Measurements from ENCODE around the gene KCNG2.

GRCh38 chr18:79927607-79928562 lies 130.1 kb downstream of the KCNG2 start:
- TF ChIP-seq CTCF (IDR thresholded peaks at IDR 0.05) (no peak), EZH2 (IDR thresholded peaks at IDR 0.05; ENCODE audit: borderline replicate concordance, insufficient read depth, low read depth, low read length, poor library complexity, severe bottlenecking) (no peak)
